ENCODE results near the gene FBXO5.
"Not testable (repeated sequence)": the region's sequence is repeated elsewhere in the genome, so short reads cannot be mapped to it uniquely, and the experiment has no call there.

FBXO5 gene

DNA sequence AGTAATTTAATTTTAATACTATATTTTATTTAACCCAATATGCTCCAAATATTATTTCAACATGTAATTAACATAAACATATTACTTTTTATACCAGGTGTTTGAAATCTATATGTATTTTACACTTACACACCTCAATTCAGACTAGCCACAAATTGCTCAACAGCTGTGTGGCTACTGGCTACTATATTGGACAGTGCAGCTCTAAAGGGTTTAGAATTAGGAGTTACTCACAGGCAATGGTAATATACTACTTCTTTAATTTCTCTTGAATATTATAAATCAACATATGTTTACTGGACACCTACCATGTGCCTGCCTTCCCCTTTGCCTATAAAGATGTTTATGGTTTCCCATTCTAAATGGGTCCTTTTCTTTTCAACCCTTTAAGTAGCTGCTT lies 17.4 kb upstream of the FBXO5 start:
- H3K4me1 ChIP-seq (ENCODE audit: control insufficient read depth, low read length): peaks cover 32% of the 10 kb centered on the region

GRCh38 chr6:152999538-152999937 lies 16.7 kb upstream of the FBXO5 start:
- Histone ChIP-seq H3K4me1 (ENCODE audit: control insufficient read depth, low read length) (peaks cover 32% of the 10 kb centered on the region), H3K36me3 (ENCODE audit: control insufficient read depth, low read length) (peaks cover 53% of the 10 kb centered on the region), H3K4me3 (ENCODE audit: low read length) (peak overlapping the region; percentile 10; the same call in 1 of the 2 replicates), H3K79me2 (ENCODE audit: control insufficient read depth, low read length) (peaks cover 89% of the 10 kb centered on the region), H3K4me2 (ENCODE audit: low read length) (peak overlapping the region; percentile 94)
- H3F3A ChIP-seq (ENCODE audit: control insufficient read depth, insufficient read depth); H3K9me2 ChIP-seq (replicated peaks; ENCODE audit: control insufficient read depth, low read length); H3K27ac ChIP-seq (ENCODE audit: low read depth, low read length); H3K9me3 ChIP-seq (ENCODE audit: control insufficient read depth, insufficient read depth, low read length); H3K27me3 ChIP-seq (ENCODE audit: control insufficient read depth, low read length); H4K20me1 ChIP-seq (ENCODE audit: control insufficient read depth, insufficient read depth, low read depth, low read length): not testable (repeated sequence)

More for the DNA sequence above, 17.4 kb upstream of the FBXO5 start:
- H3K4me3 ChIP-seq (ENCODE audit: low read length): peak overlapping the region; percentile 94; the same call in 1 of the 2 replicates
- no peaks in the 10 kb centered on the region for H3K27me3 ChIP-seq (ENCODE audit: control insufficient read depth, low read length)
- no peaks in the 10 kb centered on the region; the same call in none of the 2 replicates for H3F3A ChIP-seq (ENCODE audit: control insufficient read depth, insufficient read depth)
- H3K79me2 ChIP-seq (ENCODE audit: control insufficient read depth, low read length): peaks cover 84% of the 10 kb centered on the region
- no peaks in the 10 kb centered on the region for H3K9me2 ChIP-seq (replicated peaks; ENCODE audit: control insufficient read depth, low read length)
- no peak overlapping the region for H3K27ac ChIP-seq (ENCODE audit: low read depth, low read length)
- no peaks in the 10 kb centered on the region for H3K9me3 ChIP-seq (ENCODE audit: control insufficient read depth, insufficient read depth, low read length)
- H3K4me2 ChIP-seq (ENCODE audit: low read length): peak overlapping the region; percentile 94
- no peak for TF ChIP-seq EZH2phosphoT487 (IDR thresholded peaks at IDR 0.05; ENCODE audit: borderline replicate concordance, low read length)
- no peak for TF ChIP-seq CTCF (IDR thresholded peaks at IDR 0.05; ENCODE audit: low read depth, low read length, poor library complexity, severe bottlenecking)
- H3K36me3 ChIP-seq (ENCODE audit: control insufficient read depth, low read length): peaks cover 47% of the 10 kb centered on the region
- H4K20me1 ChIP-seq (ENCODE audit: control insufficient read depth, insufficient read depth, low read depth, low read length): peaks cover 6% of the 10 kb centered on the region; the same call in 1 of the 2 replicates

DNA sequence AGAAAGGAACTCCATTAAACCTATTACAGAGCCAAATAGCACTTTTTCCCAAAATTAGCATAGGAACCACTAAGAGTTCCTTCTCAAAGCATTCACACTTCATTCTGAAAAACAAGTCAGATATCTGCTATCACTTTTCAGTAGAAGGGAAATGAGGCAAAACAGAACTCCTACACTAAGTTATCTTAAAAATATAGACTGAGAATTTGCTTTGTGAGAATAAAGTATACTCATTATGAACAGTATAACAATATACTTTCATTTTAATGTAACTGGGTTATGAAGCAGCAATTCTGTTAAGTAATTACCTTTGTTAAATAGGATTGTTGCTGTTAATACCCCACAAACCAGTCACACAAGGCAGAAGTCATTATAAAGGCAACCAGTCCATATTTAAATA lies 11.0 kb upstream of the FBXO5 start:
- H3K4me1 ChIP-seq (ENCODE audit: control insufficient read depth, low read length): no peaks in the 10 kb centered on the region
- peaks cover 9% of the 10 kb centered on the region; the same call in 1 of the 2 replicates for H3F3A ChIP-seq (ENCODE audit: control insufficient read depth, insufficient read depth)
- no peaks in the 10 kb centered on the region; the same call in 1 of the 2 replicates for H4K20me1 ChIP-seq (ENCODE audit: control insufficient read depth, insufficient read depth, low read depth, low read length)
- no peaks in the 10 kb centered on the region for H3K27me3 ChIP-seq (ENCODE audit: control insufficient read depth, low read length)
- H3K9me2 ChIP-seq (replicated peaks; ENCODE audit: control insufficient read depth, low read length): no peaks in the 10 kb centered on the region
- peaks cover 86% of the 10 kb centered on the region for H3K36me3 ChIP-seq (ENCODE audit: control insufficient read depth, low read length)
- no peak overlapping the region for H3K4me3 ChIP-seq (ENCODE audit: low read length)
- H3K4me2 ChIP-seq (ENCODE audit: low read length): no peak overlapping the region
- H3K27ac ChIP-seq (ENCODE audit: low read depth, low read length): no peak overlapping the region
- H3K79me2 ChIP-seq (ENCODE audit: control insufficient read depth, low read length): peaks cover 88% of the 10 kb centered on the region
- no peak for TF ChIP-seq CTCF (IDR thresholded peaks at IDR 0.05; ENCODE audit: low read depth, low read length, poor library complexity, severe bottlenecking)
- no peak for TF ChIP-seq EZH2phosphoT487 (IDR thresholded peaks at IDR 0.05; ENCODE audit: borderline replicate concordance, low read length)
- H3K9me3 ChIP-seq (ENCODE audit: control insufficient read depth, insufficient read depth, low read length): no peaks in the 10 kb centered on the region

DNA sequence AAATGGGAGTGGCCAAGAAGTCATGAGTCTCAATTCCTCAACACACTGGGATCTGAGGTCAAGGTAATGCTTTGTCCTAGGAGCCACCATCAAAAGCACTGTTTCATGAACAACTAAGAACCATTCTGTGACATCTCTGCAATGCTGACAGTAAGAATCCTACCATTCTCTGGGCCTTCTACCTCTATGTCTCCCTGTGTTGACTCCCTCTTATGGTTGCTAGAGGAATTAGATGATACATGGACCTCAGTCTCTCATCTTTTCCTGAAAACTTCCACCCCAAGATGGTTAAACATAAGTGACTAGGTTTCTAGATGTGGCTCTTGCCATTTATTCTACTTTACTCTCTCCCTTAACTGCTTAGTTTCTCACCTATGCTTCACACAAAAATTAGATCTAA lies 10.6 kb upstream of the FBXO5 start:
- no peak overlapping the region for H3K4me3 ChIP-seq (ENCODE audit: low read length)
- H3K9me3 ChIP-seq (ENCODE audit: control insufficient read depth, insufficient read depth, low read length): no peaks in the 10 kb centered on the region
- no peaks in the 10 kb centered on the region for H3K4me1 ChIP-seq (ENCODE audit: control insufficient read depth, low read length)
- H3K27ac ChIP-seq (ENCODE audit: low read depth, low read length): no peak overlapping the region
- TF ChIP-seq EZH2phosphoT487 (IDR thresholded peaks at IDR 0.05; ENCODE audit: borderline replicate concordance, low read length) (no peak), CTCF (IDR thresholded peaks at IDR 0.05; ENCODE audit: low read depth, low read length, poor library complexity, severe bottlenecking) (peak; percentile 43)
- H3K79me2 ChIP-seq (ENCODE audit: control insufficient read depth, low read length): peaks cover 84% of the 10 kb centered on the region
- peaks cover 9% of the 10 kb centered on the region; the same call in 1 of the 2 replicates for H3F3A ChIP-seq (ENCODE audit: control insufficient read depth, insufficient read depth)
- no peaks in the 10 kb centered on the region for H3K9me2 ChIP-seq (replicated peaks; ENCODE audit: control insufficient read depth, low read length)
- no peaks in the 10 kb centered on the region; the same call in 1 of the 2 replicates for H4K20me1 ChIP-seq (ENCODE audit: control insufficient read depth, insufficient read depth, low read depth, low read length)
- H3K4me2 ChIP-seq (ENCODE audit: low read length): no peak overlapping the region
- H3K36me3 ChIP-seq (ENCODE audit: control insufficient read depth, low read length): peaks cover 81% of the 10 kb centered on the region
- no peaks in the 10 kb centered on the region for H3K27me3 ChIP-seq (ENCODE audit: control insufficient read depth, low read length)
